GM19397 (cell line): ENCODE data around the gene CLSTN3.
"Not testable (repeated sequence)": the region's sequence is repeated elsewhere in the genome, so short reads cannot be mapped to it uniquely, and the experiment has no call there.

Experiments used
- ATAC-seq: cut with Tn5 transposase; IDR thresholded peaks from one replicate; pipeline ENCODE4 v1.9.1; 2021; ENCODE audit warnings: mild to moderate bottlenecking, moderate library complexity; ENCODE audit not compliant: unreplicated experiment

The CLSTN3 gene

GRCh38 chr12:7150356-7150755, 20.2 kb downstream of the CLSTN3 start:
- no peak for ATAC-seq

GRCh38 chr12:7150841-7151240, 20.7 kb downstream of the CLSTN3 start:
- ATAC-seq: no peak

- ATAC-seq: no peak
Observed at GRCh38 chr12:7151532-7151931, 21.4 kb downstream of the CLSTN3 start.

- ATAC-seq: no peak
Observed at GRCh38 chr12:7152818-7153217, 22.6 kb downstream of the CLSTN3 start.

GRCh38 chr12:7154042-7154441, 23.9 kb downstream of the CLSTN3 start:
- ATAC-seq: no peak

- no peak for ATAC-seq
Observed at GRCh38 chr12:7154901-7155470, 24.8 kb downstream of the CLSTN3 start.

- no peak for ATAC-seq
Observed at GRCh38 chr12:7155471-7156034, 25.4 kb downstream of the CLSTN3 start.

- no peak for ATAC-seq
Observed at GRCh38 chr12:7156259-7157197, 26.4 kb downstream of the CLSTN3 start.

- ATAC-seq: no peak
Observed at GRCh38 chr12:7157391-7157790, 27.2 kb downstream of the CLSTN3 start.

GRCh38 chr12:7158781-7159609, 28.8 kb downstream of the CLSTN3 start:
- no peak for ATAC-seq

- ATAC-seq: no peak
Observed at GRCh38 chr12:7160183-7160582, 30.0 kb downstream of the CLSTN3 start.

GRCh38 chr12:7161327-7161726, 31.2 kb downstream of the CLSTN3 start:
- ATAC-seq: no peak

- ATAC-seq: no peak
Observed at GRCh38 chr12:7161811-7162210, 31.6 kb downstream of the CLSTN3 start.

GRCh38 chr12:7162691-7163114, 32.5 kb downstream of the CLSTN3 start:
- no peak for ATAC-seq

GRCh38 chr12:7169951-7170350, 39.8 kb downstream of the CLSTN3 start:
- ATAC-seq: no peak

- ATAC-seq: no peak
Observed at GRCh38 chr12:7171854-7172253, 41.7 kb downstream of the CLSTN3 start.

GRCh38 chr12:7175493-7175892, 45.3 kb downstream of the CLSTN3 start:
- no peak for ATAC-seq

GRCh38 chr12:7176595-7176994, 46.4 kb downstream of the CLSTN3 start:
- ATAC-seq: no peak

GRCh38 chr12:7178481-7178880, 48.3 kb downstream of the CLSTN3 start:
- ATAC-seq: no peak

- no peak for ATAC-seq
Observed at GRCh38 chr12:7180685-7181084, 50.5 kb downstream of the CLSTN3 start.

- ATAC-seq: not testable (repeated sequence)
Observed at GRCh38 chr12:7186058-7186457, 55.9 kb downstream of the CLSTN3 start.
